GM19463 (cell line): ENCODE data around the gene C20orf173.
"Not testable (repeated sequence)": the region's sequence is repeated elsewhere in the genome, so short reads cannot be mapped to it uniquely, and the experiment has no call there.

Source experiments
- ATAC-seq: cut with Tn5 transposase; IDR thresholded peaks from one replicate; pipeline ENCODE4 v1.9.1; 2021; ENCODE audit warnings: mild to moderate bottlenecking, moderate library complexity; ENCODE audit not compliant: unreplicated experiment

C20orf173 gene

DNA sequence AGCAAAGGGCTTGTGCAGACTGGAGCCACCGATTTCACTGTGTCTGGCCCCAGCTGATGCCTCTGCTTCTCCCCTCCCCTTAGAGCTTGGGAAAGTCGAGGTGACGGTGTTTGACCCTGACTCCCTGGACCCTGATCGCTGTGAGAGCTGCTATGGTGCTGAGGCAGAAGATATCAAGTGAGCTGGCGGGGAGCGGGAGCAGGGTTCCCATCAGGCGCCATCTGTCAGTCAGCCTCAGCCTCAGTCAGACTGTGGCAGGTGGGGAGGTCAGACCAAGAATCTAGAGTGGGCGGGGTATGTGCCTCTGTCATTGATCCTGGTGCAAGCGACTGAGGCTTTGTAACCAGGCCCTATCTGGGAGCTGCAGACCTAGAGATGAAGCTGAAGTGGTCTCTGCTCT lies 17.9 kb upstream of the C20orf173 start:
- ATAC-seq: no peak

DNA sequence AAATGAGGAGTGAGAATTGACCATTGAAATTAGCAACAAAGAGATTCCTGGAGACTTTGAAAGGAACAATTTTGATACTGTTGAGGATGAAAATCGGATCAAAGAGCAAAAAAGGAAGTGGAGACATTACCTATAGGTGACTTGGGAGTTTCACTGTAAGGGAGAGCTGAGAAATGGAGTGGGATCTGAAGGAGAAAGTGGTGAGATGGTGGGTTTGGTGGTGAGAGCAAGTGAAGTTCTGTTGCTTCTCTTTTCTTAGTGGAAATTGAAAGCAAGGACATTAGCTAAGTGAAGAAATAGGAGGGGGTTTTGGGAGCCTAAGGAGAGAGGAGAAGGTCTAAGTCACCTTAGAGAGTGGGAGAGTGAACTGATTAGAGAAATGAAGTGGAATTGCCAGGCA lies 16.7 kb upstream of the C20orf173 start:
- no peak for ATAC-seq

DNA sequence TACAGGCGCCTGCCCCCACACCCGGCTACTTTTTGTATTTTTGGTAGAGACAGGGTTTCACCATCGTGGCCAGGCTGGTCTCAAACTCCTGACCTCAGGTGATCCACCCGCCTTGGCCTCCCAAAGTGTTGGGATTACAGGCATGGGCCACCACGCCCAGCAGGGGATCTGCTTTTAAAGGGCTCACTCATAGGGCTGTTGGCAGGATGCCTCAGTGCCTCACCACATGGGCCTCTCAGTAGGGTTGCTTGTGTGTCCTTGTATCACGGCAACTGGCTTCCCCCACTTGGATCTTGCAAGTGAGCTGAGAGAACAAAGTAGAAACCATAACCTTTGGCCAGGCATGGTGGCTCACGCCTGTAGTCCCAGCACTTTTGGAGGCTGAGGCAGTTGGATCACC lies 15.5 kb upstream of the C20orf173 start:
- ATAC-seq: not testable (repeated sequence)

DNA sequence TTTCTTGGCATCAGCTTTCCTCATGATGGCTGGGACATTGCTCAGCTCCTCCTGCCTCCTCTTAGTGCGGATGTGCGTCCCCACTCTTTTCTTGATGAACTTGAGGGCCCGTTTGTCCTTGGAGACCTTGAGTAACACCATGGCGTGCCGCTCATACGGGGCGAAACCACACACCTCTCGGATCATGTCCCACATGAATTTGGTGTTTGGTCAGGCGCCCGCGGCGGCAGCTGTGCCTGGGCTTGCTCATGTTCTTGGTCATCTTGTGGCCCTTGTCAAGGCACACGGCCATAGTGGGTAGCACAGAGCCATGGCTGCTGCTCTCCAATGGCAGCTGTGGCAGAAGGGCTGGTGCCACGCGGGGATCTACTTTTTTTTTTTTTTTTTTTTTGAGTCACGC lies 15.0 kb upstream of the C20orf173 start:
- no peak for ATAC-seq

DNA sequence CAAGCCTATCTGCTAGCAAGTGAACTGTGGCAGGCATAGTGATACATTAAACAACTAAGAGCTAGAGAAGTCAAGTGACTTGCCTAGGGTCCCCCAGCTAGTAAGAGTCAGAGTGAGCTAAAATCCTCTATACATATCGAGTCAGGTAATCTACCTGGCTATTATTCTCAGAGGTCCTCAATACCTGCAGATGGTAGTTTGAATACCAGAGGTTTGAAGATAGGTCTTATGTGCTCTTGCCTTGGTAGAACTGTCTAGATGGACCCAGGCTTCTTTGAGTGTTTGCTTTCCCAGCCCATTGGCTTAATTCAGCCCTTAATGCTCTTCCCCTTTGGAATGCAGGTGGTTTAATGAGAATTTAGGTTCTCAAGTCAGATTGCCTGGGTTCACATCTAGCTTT lies 13.5 kb upstream of the C20orf173 start:
- no peak for ATAC-seq

DNA sequence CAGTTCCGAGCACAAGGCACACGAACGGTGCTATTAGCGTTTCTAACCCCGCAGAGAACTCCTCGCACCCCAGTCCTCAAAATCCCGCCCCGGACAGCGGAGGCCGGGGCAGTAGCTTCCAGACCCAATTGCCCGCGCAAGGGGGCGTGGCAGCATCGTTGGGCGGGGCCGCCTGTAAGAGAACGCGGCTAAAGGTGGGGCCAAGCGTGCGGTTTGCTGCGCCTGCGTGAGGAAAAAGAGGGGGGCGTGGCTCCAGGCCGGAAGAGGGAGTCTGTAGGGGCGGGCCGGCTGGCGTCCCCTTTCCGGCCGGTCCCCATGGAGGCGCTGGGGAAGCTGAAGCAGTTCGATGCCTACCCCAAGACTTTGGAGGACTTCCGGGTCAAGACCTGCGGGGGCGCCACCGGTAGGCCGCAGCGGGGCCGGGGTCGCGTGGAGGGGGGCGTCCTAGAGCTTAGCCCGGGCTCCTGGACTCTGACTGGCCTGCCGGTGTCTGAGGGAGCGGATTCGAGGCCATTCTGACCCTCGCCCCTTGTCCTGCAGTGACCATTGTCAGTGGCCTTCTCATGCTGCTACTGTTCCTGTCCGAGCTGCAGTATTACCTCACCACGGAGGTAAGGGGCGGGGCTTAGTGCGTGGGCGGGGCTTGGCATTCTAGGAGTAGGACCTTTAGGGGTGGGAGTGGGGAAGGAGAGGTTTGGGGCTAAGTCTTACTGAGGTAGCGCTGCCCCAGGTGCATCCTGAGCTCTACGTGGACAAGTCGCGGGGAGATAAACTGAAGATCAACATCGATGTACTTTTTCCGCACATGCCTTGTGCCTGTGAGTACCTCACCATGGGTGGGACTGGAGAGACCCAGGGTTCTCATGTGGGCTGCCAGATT lies 12.6 kb upstream of the C20orf173 start, which contains the start of gene ERGIC3:
Gene ERGIC3, plus strand, starts transcription at position 296 of the 880 bp plus-strand sequence. Its CDS starts 20 bp downstream, at position 316.
- ATAC-seq: peak; percentile 97

DNA sequence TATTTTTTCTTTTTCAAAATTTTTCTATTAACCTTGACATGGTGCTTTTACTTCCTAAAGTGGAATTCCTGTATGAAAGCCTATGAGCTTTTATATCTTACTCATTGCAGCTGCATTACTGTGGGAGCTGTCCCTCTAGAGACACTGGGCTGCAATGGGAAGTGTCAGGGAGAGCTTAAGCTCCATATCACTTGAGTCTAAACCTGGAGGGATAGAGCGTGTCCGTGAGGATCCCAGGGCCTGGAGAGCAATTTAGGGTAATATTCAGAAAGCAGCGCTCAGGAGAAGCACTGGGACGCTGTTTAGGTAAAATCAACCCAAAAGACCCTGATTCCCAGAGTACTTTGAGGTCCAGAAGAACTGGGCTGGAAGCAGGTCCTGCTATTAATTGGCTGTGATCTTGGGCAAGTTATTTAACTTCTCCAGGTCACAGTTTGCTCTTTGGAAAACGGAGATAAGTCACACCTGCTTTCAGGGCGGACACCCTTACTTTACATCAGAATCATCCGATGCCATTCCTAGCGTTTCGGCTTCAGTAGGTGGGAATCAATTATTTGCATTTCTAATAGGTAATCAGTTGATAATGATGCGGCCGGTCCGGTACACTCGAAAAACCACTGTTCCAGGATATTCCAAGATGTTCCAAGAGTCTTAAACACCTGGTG lies 11.8 kb upstream of the C20orf173 start:
- no peak for ATAC-seq

DNA sequence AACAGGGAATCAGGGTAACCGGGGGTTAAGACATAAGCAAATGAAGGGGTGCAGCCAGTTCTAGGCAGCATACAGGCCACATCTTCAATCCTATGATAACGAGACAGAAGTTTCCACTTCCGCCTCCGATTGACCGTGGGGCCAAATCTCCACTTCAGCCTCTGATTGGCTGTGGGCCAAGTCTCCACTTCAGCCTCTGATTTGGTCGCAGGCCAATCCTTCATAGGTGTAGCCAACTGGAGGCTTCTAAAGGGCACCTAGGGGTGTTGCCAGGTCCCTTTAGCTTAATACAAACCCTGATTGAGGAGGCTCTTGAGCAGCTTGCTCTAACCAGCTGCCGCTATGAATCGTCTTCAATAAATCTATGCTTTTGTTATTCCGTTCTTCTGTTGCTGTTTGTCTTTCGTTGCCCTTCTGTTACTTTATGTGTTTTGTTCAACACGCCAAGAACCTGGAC lies 10.3 kb upstream of the C20orf173 start:
- ATAC-seq: no peak

DNA sequence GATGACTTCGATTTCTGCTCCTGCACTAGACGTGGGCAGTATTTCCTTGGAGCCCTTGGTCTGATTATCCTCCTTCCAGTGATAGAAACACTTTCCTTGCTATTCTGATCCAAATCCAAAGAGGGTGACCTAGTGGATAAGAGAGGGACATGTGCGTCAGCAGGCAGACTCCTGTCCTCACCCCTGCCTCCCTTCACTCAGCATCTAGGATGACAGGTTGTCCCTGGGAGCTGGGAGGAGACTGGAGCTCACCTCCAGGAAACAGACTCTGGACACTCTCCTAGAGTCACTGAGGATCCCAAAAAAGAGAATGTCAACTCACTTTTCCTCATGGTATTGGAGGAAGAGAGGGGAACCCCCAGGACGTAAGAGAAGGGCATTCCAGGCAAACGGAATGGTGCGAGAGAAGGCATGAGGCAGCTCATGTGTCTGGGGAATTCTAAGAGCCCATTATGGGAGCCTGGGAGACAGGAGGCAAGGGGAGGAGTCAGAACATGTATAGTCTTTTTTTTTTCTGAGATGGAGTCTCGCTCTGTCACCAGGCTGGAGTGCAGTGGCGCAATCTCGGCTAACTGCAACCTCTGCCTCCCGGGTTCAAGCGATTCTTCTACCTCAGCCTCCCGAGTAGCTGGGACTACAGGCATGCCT lies 2.2 kb downstream of the C20orf173 start:
- no peak for ATAC-seq

DNA sequence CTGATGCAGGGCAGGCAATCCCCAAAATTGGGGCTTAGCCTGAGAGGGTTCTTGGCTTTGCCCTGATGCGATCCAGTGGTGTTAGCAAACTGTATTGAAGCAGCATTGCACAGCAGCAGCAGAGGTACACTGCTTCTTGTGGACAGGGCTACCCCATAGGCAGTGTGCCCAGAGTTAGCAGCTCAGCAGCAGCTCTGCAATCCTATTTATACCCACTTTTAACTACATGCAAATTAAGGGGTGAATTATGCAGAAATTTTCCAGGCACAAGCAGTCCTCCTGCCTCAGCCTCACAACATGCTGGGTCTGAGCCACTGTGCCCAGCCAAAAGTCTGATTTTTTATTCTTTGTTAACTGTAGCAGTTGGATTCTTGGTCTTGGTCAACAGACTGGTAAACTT lies 3.8 kb downstream of the C20orf173 start:
- no peak for ATAC-seq

DNA sequence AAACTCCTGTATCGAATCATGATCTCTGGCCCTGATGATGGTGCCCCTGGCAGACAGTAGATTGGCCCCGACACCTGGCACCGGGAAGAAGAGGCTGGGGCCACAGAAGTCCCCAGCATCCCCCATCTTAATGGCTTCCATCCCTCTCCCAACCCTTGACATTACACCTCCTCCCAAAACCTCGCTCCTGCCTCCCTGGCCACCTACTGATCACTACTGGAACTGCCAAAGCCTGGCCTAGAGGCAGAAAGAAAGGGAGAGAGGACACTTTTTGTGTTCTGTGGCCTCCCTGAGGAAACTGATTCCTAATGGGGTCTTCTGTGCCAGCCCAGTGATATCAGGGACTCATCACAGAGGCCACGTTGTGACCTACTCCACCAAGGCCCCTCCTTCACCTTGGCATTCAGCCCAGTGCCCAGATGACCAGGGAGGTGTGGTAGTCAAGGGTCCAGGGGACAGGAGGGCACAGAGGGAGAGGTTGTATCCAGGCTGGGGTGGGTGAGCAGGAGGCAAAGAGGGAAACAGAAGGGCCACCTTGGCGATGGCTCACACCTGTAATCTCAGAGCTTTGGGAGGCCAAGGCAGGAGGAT lies 6.1 kb downstream of the C20orf173 start:
- no peak for ATAC-seq

DNA sequence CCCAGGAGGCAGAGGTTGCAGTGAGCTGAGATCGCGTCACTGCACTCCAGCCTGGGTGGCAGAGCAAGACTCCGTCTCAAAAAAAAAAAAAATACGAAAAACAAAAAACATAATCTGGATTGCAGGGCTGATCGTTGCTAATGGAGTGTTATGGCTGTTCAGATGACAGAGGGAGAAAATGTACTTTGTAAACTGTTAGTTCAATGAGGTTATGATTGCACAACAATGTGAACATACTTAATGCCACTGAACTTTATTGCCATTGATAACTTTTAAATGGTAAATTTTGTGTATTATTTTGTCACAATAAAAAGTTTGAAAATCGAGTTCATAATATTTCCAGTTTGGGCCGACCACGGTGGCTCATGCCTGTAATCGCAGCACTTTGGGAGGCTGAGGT lies 10.5 kb downstream of the C20orf173 start:
- ATAC-seq: no peak

DNA sequence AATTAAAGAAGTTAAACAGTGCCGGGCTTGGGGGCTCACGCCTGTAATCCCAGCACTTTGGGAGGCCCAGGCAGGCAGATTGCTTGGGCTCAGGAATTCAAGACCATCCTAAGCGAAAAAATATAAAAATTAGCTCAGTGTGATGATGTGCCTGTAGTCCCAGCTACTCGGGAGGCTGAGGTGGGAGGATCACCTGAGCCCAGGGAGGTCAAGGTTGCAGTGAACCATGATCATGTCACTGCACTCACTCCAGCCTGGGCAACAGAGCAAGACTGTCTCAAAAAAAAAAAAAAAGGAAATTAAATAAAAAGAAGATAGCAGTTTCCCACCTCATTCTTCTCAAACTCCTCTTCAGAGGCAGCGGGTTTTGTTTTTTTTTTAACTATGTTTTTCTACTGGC lies 11.7 kb downstream of the C20orf173 start:
- not testable (repeated sequence) for ATAC-seq

DNA sequence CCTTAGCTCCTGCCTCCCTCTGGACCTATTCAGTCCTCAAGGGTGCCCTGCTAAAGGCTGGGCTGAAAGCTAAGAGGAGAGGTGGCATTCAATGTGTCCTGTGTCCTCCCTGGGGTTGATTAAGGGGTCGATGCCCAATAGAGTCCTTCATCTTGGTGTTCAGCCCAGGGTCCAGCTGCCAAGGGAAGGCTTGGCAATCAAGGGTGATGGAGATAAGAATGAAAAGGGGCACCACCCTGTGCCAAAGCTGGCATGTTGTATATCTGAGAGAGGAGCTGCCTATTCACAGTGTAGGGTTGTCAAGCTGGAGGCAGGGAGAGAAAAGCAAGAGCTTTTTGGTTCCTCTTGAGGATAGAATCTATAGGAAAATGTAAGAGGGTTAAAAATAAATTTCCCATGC lies 12.3 kb downstream of the C20orf173 start:
- ATAC-seq: no peak

DNA sequence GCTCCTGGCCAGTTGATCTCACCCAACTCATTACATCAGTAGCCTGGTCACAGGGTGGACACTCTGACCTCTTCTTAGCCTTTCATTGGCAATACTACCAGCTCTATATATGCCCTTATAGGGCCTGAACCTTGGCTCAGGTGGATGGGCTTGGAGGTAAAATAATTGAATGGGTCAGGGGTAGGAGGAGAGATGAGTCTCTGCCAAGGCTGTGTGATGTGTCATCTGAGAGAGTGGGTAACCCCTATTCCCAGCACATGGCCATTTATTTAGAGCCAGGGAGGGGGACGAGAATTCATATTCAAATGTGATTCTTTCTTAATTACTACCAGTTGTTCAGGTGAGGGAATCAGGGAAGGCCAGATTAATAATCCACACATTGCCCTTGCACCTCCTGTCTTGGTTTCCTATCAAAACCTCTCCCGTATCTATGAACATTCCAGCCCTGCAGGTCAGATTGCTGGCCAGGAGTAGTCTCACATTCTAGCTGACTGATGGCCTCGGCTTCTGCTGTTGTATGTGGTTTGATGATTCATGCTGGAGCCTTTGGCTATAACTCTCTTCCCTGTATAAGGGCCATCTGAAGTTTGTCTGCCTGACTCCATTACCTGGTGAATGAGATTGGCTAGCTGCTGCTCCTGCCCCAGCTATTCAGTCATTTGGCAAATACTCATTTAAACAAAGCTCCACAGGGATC lies 13.4 kb downstream of the C20orf173 start:
- no peak for ATAC-seq

DNA sequence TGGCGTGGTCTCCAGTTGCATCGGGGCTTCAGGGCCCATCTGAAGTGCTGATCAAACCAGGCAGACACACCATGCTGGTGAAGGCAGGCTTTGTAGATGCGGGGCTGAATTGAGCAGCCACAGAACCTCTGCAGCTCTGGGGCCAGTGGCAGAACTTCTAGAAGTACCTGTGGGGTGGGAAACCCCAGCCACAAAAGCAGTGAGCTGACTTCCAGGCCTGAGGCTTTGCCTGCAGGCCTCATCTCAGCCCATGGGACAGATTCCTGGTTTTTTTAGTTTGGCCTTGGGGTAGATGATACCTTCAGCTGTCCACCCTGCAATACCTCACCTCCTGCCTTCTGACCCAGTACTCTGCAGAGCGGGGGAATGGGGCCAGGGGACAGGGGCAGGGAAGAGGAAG lies 14.1 kb downstream of the C20orf173 start:
- ATAC-seq: no peak

DNA sequence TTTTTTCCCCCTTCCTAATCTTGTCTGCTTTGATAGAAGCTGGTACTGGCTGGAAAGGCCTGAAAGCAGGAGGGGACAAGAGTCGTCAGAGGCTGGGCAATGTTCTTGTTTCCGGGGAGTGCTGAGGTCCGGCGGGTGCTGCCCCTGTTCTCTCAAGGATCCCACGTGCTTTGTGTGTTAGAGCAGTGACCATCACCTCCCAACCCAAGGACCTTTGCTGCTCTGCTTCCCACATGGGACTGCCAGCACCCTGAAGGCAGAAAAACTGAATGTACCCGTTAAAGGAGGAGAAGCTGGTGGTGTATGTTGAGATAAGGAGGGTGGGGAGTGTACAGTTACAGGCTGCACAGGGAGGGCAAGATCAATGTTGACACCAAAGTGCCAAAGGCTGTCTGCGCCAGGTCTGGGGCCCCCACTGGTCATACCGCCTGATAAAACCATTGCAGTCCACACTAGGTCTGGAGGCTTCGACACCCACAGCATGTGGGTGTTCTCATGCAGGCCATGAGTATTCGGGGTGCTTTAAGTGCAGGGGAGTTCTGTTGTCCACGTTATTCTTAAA lies 15.0 kb downstream of the C20orf173 start:
- ATAC-seq: no peak

DNA sequence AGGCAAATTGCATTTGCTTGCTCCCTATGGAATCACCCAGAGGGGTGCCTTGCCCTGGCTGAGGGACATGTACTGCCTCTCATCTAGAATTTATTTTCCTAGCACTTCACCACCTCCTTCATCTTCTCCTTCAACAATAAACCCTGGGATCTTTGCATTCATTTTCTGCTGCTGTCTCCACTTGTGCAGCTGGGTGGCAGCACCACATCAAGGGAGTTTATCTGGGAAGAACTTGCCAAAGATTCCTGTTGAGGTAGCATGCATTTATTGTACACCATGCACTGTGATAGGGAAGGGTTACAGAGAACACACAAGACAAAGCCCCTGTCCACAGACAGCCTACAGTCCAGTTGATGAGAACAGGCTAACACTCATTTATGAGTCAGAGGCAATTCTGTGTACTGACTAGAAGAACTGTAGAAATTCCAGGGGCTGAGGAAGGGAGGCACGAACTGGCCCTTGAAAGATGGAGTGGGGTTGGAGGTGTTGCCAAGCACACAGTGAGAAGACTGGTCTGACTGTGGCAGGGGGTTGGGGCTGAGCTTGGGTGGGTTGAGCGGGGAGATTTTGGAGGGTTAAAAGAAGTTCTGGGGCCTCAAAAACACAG lies 17.5 kb downstream of the C20orf173 start:
- ATAC-seq: no peak

DNA sequence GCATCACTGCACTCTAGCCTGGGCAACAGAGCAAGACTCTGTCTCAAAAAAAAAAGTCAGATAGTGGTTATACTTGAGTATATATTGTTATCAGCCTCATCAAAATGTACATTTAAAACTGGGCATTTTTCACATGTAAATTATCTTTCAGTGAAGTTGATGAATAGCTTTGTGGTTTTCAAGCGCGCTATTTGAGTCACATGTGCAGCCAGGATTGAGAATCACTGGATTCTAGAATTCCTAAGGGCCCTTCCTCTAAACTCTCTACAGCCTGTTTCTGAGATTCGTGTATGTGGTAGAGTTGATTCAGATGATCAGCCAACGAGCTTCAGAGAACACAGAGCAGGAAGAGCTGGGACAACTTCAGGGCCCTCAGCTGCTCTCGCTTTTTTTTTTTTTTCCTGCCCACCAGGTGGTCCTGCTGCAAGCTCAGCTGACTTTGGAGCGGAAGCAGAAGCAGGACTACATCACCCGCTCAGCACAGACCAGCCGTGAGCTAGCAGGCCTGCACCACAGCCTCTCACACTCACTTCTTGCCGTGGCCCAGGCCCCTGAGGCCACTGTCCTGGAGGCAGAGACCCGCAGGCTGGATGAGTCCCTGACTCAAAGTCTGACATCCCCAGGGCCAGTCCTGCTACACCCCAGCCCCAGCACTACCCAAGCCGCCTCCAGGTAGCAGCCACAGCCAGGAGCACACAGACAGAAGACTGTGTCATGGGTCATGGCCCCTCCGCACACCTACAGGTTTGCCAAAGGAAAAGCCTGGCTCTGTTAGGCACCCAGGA lies 18.3 kb downstream of the C20orf173 start:
- no peak for ATAC-seq
